GM12878 (cell line): ENCODE measurements around the gene STRBP. TPM values are rescaled to one million over a fixed set of nuclear protein-coding genes. Genes with fewer than 3 reads are reported as not detected.

Source experiments
- ATAC-seq: fragments of 200-7000 bp; cut with Tn5 transposase; 3 replicates; pipeline ENCODE4 v1.9.1; 2020; ENCODE audit warnings: mild to moderate bottlenecking, moderate library complexity
- BruUV-seq: library from RNA; stranded (reverse); fragments of 400-500 nt; replicated peaks from 2 replicates; lab custom pipeline; 2021; lab: Mats Ljungman, UMichigan
- CTCF ChIA-PET: fragments of 300-600 bp; sonication (Branson Sonifier 250); formaldehyde crosslinking; extraction: SDS; loops from one replicate; lab custom pipeline; 2021; ENCODE audit warnings: inconsistent platforms; lab: Yijun Ruan, JAX
- POLR2A ChIA-PET: fragments of 350-600 bp; formaldehyde crosslinking; extraction: SDS; loops from one replicate; lab custom pipeline; 2021; ENCODE audit warnings: inconsistent platforms; lab: Charles Lee
- RAD21 ChIA-PET: fragments of 300-600 bp; sonication (Branson Sonifier 250); formaldehyde crosslinking; loops from one replicate; lab custom pipeline; 2023; ENCODE audit warnings: antibody characterized with exemption; ENCODE audit not compliant: unreplicated experiment; lab: Charles Lee
- SMC1A ChIA-PET: fragments of 300-600 bp; sonication (Branson Sonifier 250); formaldehyde crosslinking; loops from one replicate; lab custom pipeline; 2023; ENCODE audit not compliant: unreplicated experiment, uncharacterized antibody; lab: Charles Lee
- DNase-seq: peaks from one replicate; pipeline ENCODE4 v3.0.0-alpha.2; 2011; ENCODE audit warnings: low read depth, low spot score
- FAIRE-seq: peaks from 3 replicates; lab custom pipeline; 2011; peaks lifted over from hg19 to GRCh38; lab: Jason Lieb, UNC
- H2AFZ ChIP-seq: 2 replicates; pipeline ENCODE4 v1.6.0; 2011; ENCODE audit warnings: low read depth, low read length, control low read depth; ENCODE audit not compliant: control insufficient read depth
- H3K27ac ChIP-seq: 2 replicates; pipeline ENCODE4 v1.5.1; 2011; ENCODE audit warnings: control low read depth; ENCODE audit not compliant: control insufficient read depth, insufficient read depth
- H3K27me3 ChIP-seq, 2 experiments: replicated peaks in 1 of 2; 2 replicates each; pipeline versions ENCODE4 v1.6.0 to v1.6.1; 2011; ENCODE audit warnings: low read length in 1 of 2; ENCODE audit not compliant: control insufficient read depth in 2 of 2, insufficient read depth in 2 of 2
- H3K36me3 ChIP-seq, 2 experiments: 2 replicates each; pipeline ENCODE4 v1.5.1; 2011; ENCODE audit warnings: low read length in 1 of 2; ENCODE audit not compliant: control insufficient read depth in 2 of 2, insufficient read depth in 2 of 2
- H3K4me1 ChIP-seq: 2 replicates; pipeline ENCODE4 v1.6.1; 2011; ENCODE audit warnings: mild to moderate bottlenecking, low read length, moderate library complexity, mixed read lengths; ENCODE audit not compliant: control insufficient read depth, insufficient read depth
- H3K4me2 ChIP-seq: 2 replicates; pipeline ENCODE4 v1.6.0; 2011; ENCODE audit warnings: control low read depth; ENCODE audit not compliant: control insufficient read depth, insufficient read depth
- H3K4me3 ChIP-seq: fragments of 200-600 bp; sonication (generic); 2 replicates; pipeline ENCODE4 v1.5.1; 2016
- H3K79me2 ChIP-seq: 2 replicates; pipeline ENCODE4 v1.6.0; 2011; ENCODE audit warnings: low read length; ENCODE audit not compliant: control insufficient read depth, insufficient read depth
- H3K9ac ChIP-seq: 2 replicates; pipeline ENCODE4 v1.8.0; 2011; ENCODE audit warnings: low read length, control low read depth, mixed read lengths; ENCODE audit not compliant: control insufficient read depth, insufficient read depth
- H3K9me3 ChIP-seq: replicated peaks from 3 replicates; pipeline ENCODE4 v1.5.1; 2011; ENCODE audit warnings: mild to moderate bottlenecking, low read length; ENCODE audit not compliant: control insufficient read depth, insufficient read depth
- H4K20me1 ChIP-seq: 2 replicates; pipeline ENCODE4 v1.6.0; 2011; ENCODE audit not compliant: control insufficient read depth, insufficient read depth
- ATF7 ChIP-seq: fragments of 450-650 bp; IDR thresholded peaks from 2 replicates; pipeline ENCODE4 v1.6.1; 2016; ENCODE audit warnings: low read depth, mild to moderate bottlenecking
- CREM ChIP-seq: IDR thresholded peaks from 2 replicates; pipeline ENCODE4 v1.6.1; 2014; ENCODE audit warnings: antibody characterized with exemption, low read depth
- MEF2B ChIP-seq: fragments of 450-650 bp; IDR thresholded peaks from 2 replicates; pipeline ENCODE4 v1.6.1; 2018; ENCODE audit warnings: mild to moderate bottlenecking, moderate library complexity; ENCODE audit not compliant: partially characterized antibody, poor library complexity, severe bottlenecking
- NBN ChIP-seq: fragments of 450-650 bp; IDR thresholded peaks from 2 replicates; pipeline ENCODE4 v1.6.1; 2016
- NRF1 ChIP-seq: conservative IDR thresholded peaks from 2 replicates; pipeline ENCODE4 v1.6.1; 2011; ENCODE audit warnings: mild to moderate bottlenecking, low read depth, low read length, improper control_type of control experiment
- RUNX3 ChIP-seq: IDR thresholded peaks from 2 replicates; pipeline ENCODE4 v1.6.1; 2012; ENCODE audit warnings: low read length, inconsistent platforms
- TAF1 ChIP-seq: IDR thresholded peaks from 2 replicates; pipeline ENCODE4 v1.6.1; 2011; ENCODE audit warnings: mild to moderate bottlenecking, low read depth, low read length, borderline replicate concordance
- TARDBP ChIP-seq: IDR thresholded peaks from 2 replicates; pipeline ENCODE4 v1.6.1; 2016; ENCODE audit warnings: borderline replicate concordance
- TBL1XR1 ChIP-seq: IDR thresholded peaks from 2 replicates; pipeline ENCODE4 v1.6.1; 2012; ENCODE audit warnings: low read depth, low read length, improper control_type of control experiment
- ZNF24 ChIP-seq: fragments of 450-650 bp; IDR thresholded peaks from 2 replicates; pipeline ENCODE4 v1.6.1; 2017; ENCODE audit warnings: antibody characterized with exemption, mild to moderate bottlenecking
- ZSCAN29 ChIP-seq: fragments of 450-650 bp; IDR thresholded peaks from 2 replicates; pipeline ENCODE4 v1.6.1; 2017; ENCODE audit warnings: mild to moderate bottlenecking, moderate library complexity
- WGBS: methylation state at CpG from one replicate; pipeline ENCODE4 v1.1.6; 2016; ENCODE audit warnings: low lambda C conversion rate; ENCODE audit not compliant: insufficient replicate concordance, insufficient coverage; ENCODE audit errors: missing lambda C conversion rate; 5-methylcytosine and 5-hydroxymethylcytosine counted together
- in situ Hi-C: fragments of 300-500 bp; cut with MboI; formaldehyde crosslinking; loops from 9 replicates; pipeline ENCODE4 v1.14.3; 2018; ENCODE audit warnings: mixed read lengths
- intact Hi-C: fragments of 100-400 bp; cut with micrococcal nuclease; formaldehyde crosslinking; loops from one replicate; pipeline ENCODE4 v1.14.2; 2022; ENCODE audit not compliant: unreplicated experiment
- polyA plus RNA-seq, 11 experiments: library from polyadenylated mRNA; depleted of rRNA in 4 of 11; unstranded in 6 of 11; stranded (reverse) in 5 of 11; fragments of >200 nt; fragmentation: Nextera tagmentation in 4 of 11; fragmentation: Illumina TruSeq in 1 of 11; extraction: Ambion mirVana in 4 of 11; extraction: Trizol in 1 of 11; gene quantifications; 1 replicate in 1 of 11; 2 replicates in 10 of 11; pipeline versions ENCODE4 v1.2.1 to v1.2.3, GENCODE V29; 2011 to 2016; ENCODE audit warnings: inconsistent platforms in 2 of 11, missing spikeins in 2 of 11, low read depth in 1 of 11
- total RNA-seq, 4 experiments: library from RNA; depleted of rRNA in 3 of 4; stranded (reverse); fragments of >200 nt in 3 of 4; fragmentation: Illumina TruSeq in 1 of 4; extraction: Trizol in 1 of 4; gene quantifications; 2 replicates each; pipeline versions ENCODE4 v1.2.1 to v1.2.3, GENCODE V29; 2013 to 2021
- TF ChIP-seq, protein P1 (sequence below): fragments of 450-650 bp; IDR thresholded peaks from 2 replicates; pipeline ENCODE4 v1.6.1; 2017; ENCODE audit warnings: mild to moderate bottlenecking, moderate library complexity
- TF ChIP-seq, protein P2 (sequence below): fragments of 450-650 bp; IDR thresholded peaks from 2 replicates; pipeline ENCODE4 v1.6.1; 2018; ENCODE audit warnings: borderline replicate concordance, mild to moderate bottlenecking; ENCODE audit not compliant: partially characterized antibody

Gene STRBP
- total and polyA plus RNA-seq, 10 of the 15 experiments (the other 5 are each of a cell fraction or from before 2014, with no cell fraction given), result 31.0 to 96.8 (median 71.4) TPM

DNA sequence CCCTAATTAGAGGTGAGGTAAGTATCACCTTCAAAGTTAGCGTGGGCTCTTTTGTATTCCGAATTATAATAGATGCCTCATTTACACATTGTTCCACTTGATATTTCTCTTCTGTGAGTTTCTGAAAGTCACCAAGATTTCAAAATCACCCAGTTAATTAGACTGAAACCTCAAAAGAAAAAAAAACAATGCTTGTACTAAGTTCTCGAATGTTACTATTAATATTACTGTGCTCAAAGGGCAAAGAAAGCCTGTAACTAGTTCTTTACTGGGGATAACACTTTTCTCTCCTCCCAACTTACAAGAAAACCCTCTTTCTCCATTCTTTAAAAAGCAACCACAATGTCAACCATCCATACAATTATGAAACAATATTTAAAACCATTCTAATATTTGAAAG is 98.5 kb downstream of the STRBP start (continued):
- TF ChIP-seq, protein P1, sequence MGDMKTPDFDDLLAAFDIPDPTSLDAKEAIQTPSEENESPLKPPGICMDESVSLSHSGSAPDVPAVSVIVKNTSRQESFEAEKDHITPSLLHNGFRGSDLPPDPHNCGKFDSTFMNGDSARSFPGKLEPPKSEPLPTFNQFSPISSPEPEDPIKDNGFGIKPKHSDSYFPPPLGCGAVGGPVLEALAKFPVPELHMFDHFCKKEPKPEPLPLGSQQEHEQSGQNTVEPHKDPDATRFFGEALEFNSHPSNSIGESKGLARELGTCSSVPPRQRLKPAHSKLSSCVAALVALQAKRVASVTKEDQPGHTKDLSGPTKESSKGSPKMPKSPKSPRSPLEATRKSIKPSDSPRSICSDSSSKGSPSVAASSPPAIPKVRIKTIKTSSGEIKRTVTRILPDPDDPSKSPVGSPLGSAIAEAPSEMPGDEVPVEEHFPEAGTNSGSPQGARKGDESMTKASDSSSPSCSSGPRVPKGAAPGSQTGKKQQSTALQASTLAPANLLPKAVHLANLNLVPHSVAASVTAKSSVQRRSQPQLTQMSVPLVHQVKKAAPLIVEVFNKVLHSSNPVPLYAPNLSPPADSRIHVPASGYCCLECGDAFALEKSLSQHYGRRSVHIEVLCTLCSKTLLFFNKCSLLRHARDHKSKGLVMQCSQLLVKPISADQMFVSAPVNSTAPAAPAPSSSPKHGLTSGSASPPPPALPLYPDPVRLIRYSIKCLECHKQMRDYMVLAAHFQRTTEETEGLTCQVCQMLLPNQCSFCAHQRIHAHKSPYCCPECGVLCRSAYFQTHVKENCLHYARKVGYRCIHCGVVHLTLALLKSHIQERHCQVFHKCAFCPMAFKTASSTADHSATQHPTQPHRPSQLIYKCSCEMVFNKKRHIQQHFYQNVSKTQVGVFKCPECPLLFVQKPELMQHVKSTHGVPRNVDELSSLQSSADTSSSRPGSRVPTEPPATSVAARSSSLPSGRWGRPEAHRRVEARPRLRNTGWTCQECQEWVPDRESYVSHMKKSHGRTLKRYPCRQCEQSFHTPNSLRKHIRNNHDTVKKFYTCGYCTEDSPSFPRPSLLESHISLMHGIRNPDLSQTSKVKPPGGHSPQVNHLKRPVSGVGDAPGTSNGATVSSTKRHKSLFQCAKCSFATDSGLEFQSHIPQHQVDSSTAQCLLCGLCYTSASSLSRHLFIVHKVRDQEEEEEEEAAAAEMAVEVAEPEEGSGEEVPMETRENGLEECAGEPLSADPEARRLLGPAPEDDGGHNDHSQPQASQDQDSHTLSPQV, result no peak
- TF ChIP-seq ZNF24, result peak; percentile 67
- peak; percentile 73 for TF ChIP-seq MEF2B
- TF ChIP-seq NRF1, result no peak
- TF ChIP-seq RUNX3, result peak; percentile 9; the same call in 1 of the 2 replicates

DNA sequence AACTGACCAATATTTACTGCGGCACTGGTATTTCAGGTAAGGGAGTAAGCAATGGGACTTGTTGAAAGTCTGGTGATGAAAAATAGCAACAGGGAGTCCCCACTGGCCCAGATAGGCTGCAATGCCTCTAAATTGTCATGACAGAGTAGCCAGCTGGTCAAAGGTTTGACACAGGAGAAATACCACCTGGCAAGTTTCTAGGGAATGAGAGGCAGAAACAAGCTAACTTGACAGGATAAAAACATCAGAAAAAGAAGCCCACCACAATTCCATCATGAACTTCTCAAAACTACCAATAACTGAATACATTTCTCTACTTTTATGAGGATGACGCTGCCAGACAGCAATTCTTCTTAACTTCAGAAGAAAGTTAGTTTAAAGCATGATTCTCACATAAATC is 99.8 kb downstream of the STRBP start:
- Histone ChIP-seq H3K27ac (no peak overlapping the region), H3K4me3 (no peak overlapping the region), H3K9me3 (no peaks in the 10 kb centered on the region), H4K20me1 (no peaks in the 10 kb centered on the region), H3K27me3 (no peaks in the 10 kb centered on the region), H3K36me3 (peaks cover 0 to 7% of the 10 kb centered on the region in 2 experiments; a peak in 3 of 4 replicates), H2AFZ (no peak overlapping the region), H3K79me2 (peaks cover under 1% of the 10 kb centered on the region), H3K4me1 (peaks cover 13% of the 10 kb centered on the region), H3K4me2 (no peak overlapping the region), H3K9ac (no peak overlapping the region)
- WGBS, result 98% methylated on average over 2 of the region's 2 CpGs
- in situ Hi-C loops, result no loop called here
- TSS peak; percentile 25 for BruUV-seq
- ATAC-seq, result no peak
- TF ChIP-seq TARDBP (no peak), NBN (no peak), CREM (no peak), ZSCAN29 (no peak), TBL1XR1 (no peak), TAF1 (no peak), ATF7 (no peak)
- TF ChIP-seq, protein P2, sequence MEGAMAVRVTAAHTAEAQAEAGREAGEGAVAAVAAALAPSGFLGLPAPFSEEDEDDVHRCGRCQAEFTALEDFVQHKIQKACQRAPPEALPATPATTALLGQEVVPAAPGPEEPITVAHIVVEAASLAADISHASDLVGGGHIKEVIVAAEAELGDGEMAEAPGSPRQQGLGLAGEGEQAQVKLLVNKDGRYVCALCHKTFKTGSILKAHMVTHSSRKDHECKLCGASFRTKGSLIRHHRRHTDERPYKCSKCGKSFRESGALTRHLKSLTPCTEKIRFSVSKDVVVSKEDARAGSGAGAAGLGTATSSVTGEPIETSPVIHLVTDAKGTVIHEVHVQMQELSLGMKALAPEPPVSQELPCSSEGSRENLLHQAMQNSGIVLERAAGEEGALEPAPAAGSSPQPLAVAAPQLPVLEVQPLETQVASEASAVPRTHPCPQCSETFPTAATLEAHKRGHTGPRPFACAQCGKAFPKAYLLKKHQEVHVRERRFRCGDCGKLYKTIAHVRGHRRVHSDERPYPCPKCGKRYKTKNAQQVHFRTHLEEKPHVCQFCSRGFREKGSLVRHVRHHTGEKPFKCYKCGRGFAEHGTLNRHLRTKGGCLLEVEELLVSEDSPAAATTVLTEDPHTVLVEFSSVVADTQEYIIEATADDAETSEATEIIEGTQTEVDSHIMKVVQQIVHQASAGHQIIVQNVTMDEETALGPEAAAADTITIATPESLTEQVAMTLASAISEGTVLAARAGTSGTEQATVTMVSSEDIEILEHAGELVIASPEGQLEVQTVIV, result no peak
- FAIRE-seq, result no peak
- CTCF ChIA-PET, result interaction anchor here (0.7 to 2.4 kb wide), 3 partner anchors 57 to 181 kb away, joined by 4 to 12 read pairs (median 7); no protein-coding TSS in a partner anchor
- intact Hi-C loops, result no loop called here
- RAD21 ChIA-PET, result interaction anchor here (0.7 to 1.9 kb wide), 4 partner anchors 9 to 170 kb away, joined by 3 to 8 read pairs (median 4); no protein-coding TSS in a partner anchor
- DNase-seq, result no peak
- SMC1A ChIA-PET, result interaction anchor here (0.6 to 1.5 kb wide), 4 partner anchors 18 to 1546 kb away, joined by 3 to 4 read pairs (median 4); no protein-coding TSS in a partner anchor
- POLR2A ChIA-PET, result interaction anchor here (0.5 kb wide), 1 partner anchor 921 kb away, joined by 3 read pairs; no protein-coding TSS in a partner anchor
